GM18520 (cell line): ENCODE data around the gene NAT16.
"Not testable (repeated sequence)": the region's sequence is repeated elsewhere in the genome, so short reads cannot be mapped to it uniquely, and the experiment has no call there.

Experiments used
- ATAC-seq: cut with Tn5 transposase; IDR thresholded peaks from one replicate; pipeline ENCODE4 v1.9.1; 2021; ENCODE audit not compliant: unreplicated experiment

NAT16 gene

GRCh38 chr7:101160910-101161309 lies 19.2 kb downstream of the NAT16 start:
- ATAC-seq: no peak

- no peak for ATAC-seq
These were observed 20.1 kb downstream of the NAT16 start for GRCh38 chr7:101159696-101160674.

- no peak for ATAC-seq
These were observed 23.1 kb downstream of the NAT16 start for GRCh38 chr7:101156866-101157589.

- ATAC-seq: no peak
These were observed 23.8 kb downstream of the NAT16 start for GRCh38 chr7:101156277-101156676.

GRCh38 chr7:101155303-101155702 lies 24.8 kb downstream of the NAT16 start:
- no peak for ATAC-seq

GRCh38 chr7:101154693-101155102 lies 25.4 kb downstream of the NAT16 start:
- no peak for ATAC-seq

- ATAC-seq: peak; percentile 73
These were observed 26.0 kb downstream of the NAT16 start, which contains the start of gene AP1S1 for GRCh38 chr7:101153969-101154692. Gene AP1S1, plus strand, starts transcription at chr7:101154476. Its CDS starts 39 bp downstream, at chr7:101154515.

GRCh38 chr7:101151908-101152651 lies 28.0 kb downstream of the NAT16 start:
- ATAC-seq: no peak

- no peak for ATAC-seq
These were observed 39.2 kb downstream of the NAT16 start for GRCh38 chr7:101140746-101141382.

- ATAC-seq: no peak
These were observed 39.8 kb downstream of the NAT16 start for GRCh38 chr7:101140339-101140699.

GRCh38 chr7:101138213-101138870 lies 41.8 kb downstream of the NAT16 start:
- peak; percentile 57 for ATAC-seq

- no peak for ATAC-seq
These were observed 42.4 kb downstream of the NAT16 start for GRCh38 chr7:101137651-101138212.

GRCh38 chr7:101134399-101134980 lies 45.6 kb downstream of the NAT16 start:
- ATAC-seq: no peak

- ATAC-seq: no peak
These were observed 46.3 kb downstream of the NAT16 start for GRCh38 chr7:101133621-101134398.

GRCh38 chr7:101132626-101133600 lies 47.2 kb downstream of the NAT16 start:
- not testable (repeated sequence) for ATAC-seq

GRCh38 chr7:101129603-101130117 lies 50.4 kb downstream of the NAT16 start:
- ATAC-seq: no peak
